ENCODE data around the gene RFX2.
"Not testable (repeated sequence)": the region's sequence is repeated elsewhere in the genome, so short reads cannot be mapped to it uniquely, and the experiment has no call there.

The RFX2 gene

GRCh38 chr19:6038634-6039405 is 71.5 kb downstream of the RFX2 start:
- DNase-seq (ENCODE audit: low read depth) = no peak

DNA sequence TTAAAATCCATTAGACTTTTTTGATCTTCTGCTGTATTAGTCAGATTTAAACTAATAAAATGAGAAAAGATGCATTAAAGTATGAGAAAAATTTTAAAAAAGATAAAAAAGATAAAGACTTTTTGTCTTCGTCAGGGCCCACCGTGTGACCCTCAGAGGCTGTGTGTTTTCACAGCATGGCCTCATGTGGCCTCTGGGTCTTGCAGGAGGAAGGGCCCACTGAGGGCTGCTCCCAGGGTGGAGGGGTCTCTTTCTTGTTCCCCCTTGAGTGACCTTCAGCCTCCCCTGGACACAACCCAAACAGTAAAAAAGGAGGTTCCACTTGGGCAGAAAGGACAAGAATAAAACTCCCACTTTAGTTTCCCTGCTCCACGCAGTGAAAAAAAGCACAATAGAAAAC is 75.3 kb downstream of the RFX2 start:
- DNase-seq (ENCODE audit: low read depth) = no peak

DNA sequence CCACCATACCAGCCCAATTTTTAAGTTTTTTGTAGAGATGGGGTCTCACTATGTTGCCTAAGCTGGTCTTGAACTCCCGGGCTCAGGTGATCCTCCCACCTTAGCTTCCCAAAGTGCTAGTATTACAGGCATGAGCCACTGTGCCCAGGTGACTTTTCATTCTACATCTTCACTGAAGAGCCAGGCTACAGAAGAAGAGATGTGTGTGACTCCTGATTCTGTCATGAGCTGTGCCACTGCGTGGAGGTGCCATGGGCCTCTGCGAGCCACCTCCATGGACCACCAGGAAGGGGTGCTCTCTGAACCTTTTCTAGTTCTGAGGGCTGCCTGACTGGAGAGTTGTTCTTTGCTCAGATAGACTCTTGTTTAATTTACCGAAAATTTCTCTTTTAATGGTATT is 75.8 kb downstream of the RFX2 start:
- no peak for DNase-seq (ENCODE audit: low read depth)

DNA sequence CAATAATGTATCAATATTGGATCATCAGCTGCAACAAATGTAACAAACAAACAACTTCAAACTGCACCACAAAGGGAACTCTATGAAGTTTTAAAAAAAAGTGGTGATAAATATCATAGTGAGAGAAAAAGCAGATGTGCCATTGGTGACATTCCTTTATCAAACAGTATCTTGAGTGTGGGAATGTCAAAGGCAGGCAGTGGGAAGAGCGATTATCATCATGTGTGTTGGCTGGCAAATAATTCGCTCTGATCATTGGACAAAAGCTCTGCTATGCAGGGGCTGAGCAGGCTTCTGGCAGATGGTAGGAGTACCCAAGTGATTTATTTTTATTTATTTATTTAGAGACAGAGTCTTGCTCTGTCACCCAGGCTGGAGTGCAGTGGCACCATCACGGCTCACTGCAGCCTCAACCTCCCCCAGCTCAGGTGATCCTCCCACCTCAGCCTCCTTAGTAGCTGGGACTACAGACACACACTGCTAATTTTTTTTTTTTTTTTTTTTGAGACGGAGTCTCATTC is 76.5 kb downstream of the RFX2 start:
- no peak for DNase-seq (ENCODE audit: low read depth)

DNA sequence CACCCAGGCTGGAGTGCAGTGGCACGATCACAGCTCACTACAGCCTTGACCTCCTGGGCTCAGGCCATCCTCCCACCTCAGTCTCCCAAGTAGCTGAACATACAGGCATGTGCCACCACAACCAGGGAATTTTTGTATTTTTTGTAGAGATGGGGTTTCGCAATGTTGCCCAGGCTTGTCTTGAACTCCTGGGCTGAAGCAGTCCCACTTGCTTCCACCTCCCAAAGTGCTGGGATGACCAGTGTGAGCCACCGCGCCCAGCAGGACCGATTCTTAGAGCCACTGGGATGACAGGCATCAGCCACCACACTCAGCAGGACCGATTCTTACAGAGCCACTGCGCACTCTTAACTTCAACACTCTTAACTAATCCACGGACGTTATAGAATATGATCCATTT is 77.5 kb downstream of the RFX2 start:
- no peak for DNase-seq (ENCODE audit: low read depth)

DNA sequence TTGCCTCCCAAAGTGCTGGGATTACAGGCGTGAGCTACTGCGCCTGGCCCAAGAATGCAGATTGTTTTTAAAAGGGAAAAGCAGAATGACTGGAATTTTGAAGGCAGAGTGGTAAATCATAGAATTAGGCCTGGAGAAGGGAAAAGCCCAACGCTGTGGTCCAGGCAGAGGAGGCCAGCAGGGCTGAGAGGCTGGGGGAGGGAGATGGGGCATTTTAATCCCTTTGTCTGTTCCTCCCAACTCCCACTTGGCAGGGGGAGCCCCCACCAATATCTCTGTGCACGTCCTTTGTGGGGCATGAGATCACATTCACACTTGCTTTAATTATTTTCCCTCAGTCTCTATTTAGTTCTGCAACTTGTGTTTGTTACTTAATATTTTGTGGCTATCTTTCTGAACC is 77.9 kb downstream of the RFX2 start:
- no peak for DNase-seq (ENCODE audit: low read depth)

GRCh38 chr19:6030214-6030507 is 80.1 kb downstream of the RFX2 start:
- DNase-seq (ENCODE audit: low read depth) = peak; percentile 58

DNA sequence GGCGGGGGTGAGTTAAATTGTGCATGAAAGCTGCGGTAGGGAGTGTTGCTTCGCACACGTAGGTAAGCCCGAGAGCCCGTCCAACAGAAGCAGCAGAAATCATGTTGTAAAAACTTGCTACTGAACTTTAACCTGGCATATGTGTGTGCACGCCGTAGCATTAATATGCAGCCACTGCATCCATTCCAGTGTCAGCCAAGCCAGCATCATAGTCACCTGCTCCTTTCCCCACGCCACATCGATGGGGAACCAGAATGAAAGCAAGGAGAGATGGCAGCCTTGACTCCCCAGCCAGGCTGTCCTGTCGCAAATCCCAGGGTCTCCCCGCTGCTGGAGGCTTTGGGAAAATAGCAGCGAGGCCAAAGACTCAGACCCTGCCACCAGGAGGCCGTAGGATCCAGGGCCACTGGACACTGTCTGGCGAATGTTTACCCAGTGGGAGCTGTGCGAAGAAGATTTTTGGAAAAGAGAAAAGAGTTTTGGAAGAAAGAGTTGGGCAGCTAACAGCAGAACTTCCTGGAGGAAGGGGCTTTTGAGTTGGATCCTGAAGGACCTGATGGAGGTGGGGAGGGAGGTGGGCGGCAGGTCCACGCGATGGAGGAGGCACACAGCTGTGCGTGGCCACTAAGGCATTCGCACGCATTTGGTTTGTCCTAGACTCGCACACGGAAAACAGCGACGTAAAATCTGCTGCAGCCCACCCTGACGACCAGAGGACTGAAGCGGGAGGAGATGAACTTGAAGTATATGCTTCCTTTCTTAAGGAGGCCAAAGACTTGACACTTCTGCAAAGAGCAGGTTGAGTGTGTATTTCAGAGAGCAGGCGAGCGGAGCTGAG is 83.7 kb downstream of the RFX2 start:
- no peak for DNase-seq (ENCODE audit: low read depth)

DNA sequence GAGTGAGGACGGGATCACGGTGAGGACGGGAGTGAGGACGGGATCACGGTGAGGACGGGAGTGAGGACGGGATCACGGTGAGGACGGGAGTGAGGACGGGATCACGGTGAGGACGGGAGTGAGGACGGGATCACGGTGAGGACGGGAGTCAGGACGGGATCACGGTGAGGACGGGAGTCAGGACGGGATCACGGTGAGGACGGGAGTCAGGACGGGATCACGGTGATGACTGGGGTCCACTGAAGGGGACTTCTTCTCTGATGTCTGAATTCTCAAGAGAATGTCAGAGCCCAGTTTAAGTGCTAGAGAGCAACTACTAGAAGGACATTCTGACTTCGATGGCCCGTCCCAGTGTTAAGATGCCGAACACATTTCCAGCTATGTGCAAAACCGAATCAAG is 85.5 kb downstream of the RFX2 start:
- not testable (repeated sequence) for DNase-seq (ENCODE audit: low read depth)

GRCh38 chr19:6023936-6024335 is 86.4 kb downstream of the RFX2 start:
- DNase-seq (ENCODE audit: low read depth) = no peak

- DNase-seq (ENCODE audit: low read depth) = peak; percentile 17
Observed at GRCh38 chr19:6023085-6023682, 87.1 kb downstream of the RFX2 start.

DNA sequence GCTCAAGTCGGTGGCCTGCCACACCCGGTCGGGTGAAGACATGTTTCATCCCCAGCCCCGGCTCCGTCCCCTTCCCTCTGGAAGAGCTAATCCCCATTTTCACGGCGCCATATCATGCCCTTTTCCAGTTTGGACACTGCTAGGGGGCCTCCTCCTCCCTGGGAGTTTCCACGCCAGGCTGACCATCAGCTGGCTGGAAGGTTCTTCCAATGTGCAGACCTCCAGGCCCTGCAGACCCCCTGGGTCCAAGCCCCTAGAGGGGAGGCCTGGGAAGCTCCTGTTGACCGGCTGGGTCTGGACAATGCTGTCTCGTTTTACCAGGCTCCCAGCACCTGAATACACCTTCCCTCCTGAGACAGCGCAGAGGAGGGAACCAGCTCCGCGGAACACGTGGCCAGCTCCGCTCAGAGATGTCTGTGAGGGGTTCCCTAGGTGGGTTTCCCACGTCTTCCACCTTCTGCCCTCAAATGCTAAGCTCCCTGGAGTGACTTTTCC is 87.7 kb downstream of the RFX2 start:
- DNase-seq (ENCODE audit: low read depth) = no peak

DNA sequence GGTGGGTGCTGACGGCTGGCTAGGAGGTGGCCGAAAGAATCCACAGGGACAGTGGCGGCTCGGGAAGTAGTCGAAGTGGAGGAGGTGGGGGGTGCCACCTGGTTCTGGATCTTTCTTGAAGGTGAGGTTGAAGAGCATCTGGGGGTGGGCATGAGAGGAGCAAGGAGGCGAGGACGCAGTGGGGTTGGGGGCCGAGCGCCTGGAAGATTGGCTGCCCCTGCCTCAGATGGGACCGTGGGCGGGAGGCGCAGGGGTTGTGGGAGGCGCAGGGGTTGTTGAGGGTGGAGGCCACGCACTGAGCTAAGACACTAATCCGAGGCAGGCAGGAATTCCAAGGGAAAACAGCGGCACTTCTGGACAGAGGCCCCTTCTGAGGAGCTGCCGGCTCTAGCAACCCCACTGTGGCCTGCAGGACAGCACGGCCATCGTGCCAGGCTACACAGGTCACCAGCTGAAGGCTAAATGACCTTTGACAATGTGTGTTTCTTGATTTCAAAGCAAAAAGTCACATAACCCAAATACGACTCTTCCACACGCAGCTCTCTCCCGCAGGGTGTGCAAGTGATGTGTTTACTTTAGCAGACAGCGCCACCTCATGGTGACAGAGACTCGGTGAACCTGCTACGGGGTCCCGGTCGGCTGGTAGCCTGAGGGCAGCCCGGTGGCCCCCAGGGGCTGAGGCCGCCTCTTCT is 88.3 kb downstream of the RFX2 start:
- DNase-seq (ENCODE audit: low read depth) = peak; percentile 31

DNA sequence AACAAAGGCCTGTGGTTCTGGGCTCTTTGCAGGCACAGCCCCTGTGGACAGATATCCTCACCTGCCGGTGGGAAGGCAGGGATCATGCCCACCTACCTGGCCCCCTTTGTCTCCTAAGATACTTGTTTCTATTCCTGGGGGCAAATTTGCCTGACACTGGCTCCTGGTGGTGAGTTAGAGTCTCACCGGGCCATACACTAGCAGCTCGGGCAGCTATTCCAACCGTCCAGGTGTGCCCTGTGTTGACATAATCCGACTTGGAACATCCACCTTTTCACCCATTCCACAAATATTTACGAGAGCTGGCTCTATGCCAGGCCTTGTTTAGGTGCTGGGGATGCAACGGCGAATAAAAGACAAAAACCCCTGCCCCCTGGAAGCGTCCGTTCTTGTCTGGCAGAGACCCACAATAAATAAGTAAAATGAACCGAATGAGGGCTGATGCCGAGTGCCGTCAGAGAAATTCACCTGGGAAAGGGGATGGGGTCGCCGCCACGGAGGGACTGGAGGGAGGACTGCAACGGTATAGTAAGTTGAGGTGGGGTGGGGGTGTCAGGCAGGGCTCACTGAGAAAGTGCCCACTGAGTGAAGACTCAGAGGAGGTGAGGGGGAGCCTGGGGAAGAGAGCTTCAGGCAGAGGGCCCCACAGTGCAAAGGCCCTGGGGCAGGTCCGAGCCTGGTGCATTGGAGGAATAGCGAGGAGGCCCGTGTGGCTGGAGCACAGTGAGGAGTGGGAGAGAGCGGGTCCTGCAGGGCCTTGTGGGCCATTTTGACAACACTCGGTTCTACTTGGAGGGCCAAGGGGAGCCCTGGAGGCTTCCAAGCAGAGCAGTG is 89.1 kb downstream of the RFX2 start:
- DNase-seq (ENCODE audit: low read depth) = no peak

DNA sequence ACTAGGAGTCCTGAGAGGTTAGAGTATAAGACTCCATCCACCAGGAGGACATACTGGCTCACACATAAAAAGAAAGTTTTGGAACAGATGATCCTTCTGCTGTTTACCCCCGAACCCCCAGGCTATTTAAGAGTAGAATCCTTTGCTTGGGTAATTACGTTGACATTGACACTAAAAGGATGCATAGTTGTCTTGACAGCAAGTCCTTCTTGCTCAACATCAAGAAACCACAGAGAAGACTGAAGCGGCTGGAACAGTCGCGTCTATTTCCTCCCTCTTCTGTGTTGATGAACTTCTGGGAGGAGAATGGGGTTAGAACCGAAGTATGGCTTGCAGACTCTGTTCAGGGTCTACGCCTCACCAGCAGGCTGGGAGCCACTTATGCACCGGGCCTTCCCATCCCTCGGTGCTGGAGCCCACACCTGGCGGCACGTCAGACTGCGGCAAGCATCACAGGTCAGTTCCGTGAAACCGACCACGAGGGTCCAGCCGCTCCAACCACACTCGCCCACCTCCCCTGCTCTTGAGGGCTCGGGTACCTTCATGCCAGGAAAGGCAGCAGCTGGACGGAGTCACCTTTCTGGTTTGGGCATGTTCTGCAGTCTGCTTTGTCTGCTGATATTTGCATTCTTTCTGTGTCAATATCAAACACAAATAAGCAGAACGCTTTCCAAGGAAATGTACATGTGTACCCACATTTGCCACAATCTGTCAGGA is 90.0 kb downstream of the RFX2 start:
- DNase-seq (ENCODE audit: low read depth) = no peak

GRCh38 chr19:6018786-6019185 is 91.5 kb downstream of the RFX2 start:
- DNase-seq (ENCODE audit: low read depth) = no peak

DNA sequence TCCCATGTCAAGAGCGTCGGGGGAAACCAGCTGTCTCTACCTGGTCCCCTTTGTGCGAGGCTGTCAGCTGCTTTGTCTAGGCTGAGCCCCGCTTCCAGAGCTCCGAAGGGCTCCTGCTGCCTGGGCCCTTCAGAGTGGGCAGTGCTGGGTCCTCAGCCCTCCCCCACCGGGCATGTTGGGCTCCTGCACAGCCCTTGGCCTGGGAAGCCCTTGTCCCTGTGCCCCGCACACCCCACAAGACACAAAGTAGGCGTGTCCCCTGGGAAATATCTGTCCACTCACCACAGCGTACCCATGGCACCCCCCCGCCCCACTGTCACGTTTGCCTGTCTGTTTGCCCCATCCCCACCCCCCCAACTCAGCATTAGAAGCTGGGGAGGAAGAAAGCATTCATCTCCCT is 92.7 kb downstream of the RFX2 start:
- DNase-seq (ENCODE audit: low read depth) = no peak

DNA sequence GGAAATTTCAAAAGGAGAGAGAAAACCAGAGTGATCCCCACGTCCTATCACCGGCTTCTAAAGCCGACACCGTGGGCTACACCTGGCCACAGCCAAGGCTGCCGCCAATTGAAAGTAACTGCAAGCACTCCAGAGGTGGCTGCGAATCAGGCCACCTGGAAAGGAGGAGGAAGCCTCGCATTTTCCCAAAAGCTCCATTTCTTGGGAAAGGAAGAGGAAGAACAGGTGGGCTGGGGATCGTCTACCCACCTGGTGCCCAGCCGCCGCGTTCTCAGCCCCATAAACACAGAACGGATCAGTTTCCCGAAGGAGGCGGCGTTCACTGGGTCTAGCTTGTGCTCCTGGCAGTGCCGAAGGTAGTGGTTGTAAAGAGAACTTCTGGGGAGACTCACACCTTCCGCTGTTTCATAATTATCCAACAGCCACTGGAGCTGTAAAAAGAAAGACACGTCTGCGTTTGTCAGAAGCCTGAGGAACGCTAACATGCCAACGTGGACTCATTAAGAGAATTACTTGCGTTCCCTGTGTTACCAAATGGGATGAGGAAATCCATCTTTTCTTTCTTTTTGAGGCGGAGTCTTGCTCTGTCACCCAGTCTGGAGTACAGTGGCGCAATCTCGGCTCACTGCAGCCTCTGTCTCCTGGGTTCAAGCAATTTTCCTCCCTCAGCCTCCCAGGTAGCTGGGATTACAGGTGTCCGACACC is 94.3 kb downstream of the RFX2 start:
- no peak for DNase-seq (ENCODE audit: low read depth)

GRCh38 chr19:6014551-6015135 is 95.7 kb downstream of the RFX2 start:
- no peak for DNase-seq (ENCODE audit: low read depth)

All from GM04504 (cell line).